NCI-H446 (cell line): Measurements from ENCODE around the gene UBE2L6.

Experiments
- DNase-seq, 2 experiments: peaks; one replicate each; lab custom pipeline; 2025; lab: John Stamatoyannopoulos, UW

The UBE2L6 gene

DNA sequence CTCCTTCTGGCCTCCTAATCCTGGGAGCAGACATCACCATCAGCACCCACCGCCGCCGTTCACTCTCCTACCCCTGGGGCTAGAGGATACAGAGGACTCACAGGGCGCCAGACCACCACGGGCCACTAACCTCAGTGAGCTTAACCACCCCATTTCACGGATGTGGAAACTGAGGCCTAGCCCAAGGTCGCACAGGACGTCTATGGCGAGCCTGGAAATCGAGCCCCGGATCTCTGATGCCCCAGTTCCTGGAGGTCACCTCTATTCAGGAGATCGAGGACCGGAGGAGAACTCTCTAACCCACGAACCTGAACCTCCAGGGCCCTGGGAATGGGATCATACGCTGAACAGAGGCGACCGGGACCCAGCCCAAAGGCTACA lies 37.3 kb downstream of the UBE2L6 start:
- DNase-seq: no peak

- no peak for DNase-seq
Measured at GRCh38 chr11:57529012-57529411, 38.5 kb downstream of the UBE2L6 start.

DNA sequence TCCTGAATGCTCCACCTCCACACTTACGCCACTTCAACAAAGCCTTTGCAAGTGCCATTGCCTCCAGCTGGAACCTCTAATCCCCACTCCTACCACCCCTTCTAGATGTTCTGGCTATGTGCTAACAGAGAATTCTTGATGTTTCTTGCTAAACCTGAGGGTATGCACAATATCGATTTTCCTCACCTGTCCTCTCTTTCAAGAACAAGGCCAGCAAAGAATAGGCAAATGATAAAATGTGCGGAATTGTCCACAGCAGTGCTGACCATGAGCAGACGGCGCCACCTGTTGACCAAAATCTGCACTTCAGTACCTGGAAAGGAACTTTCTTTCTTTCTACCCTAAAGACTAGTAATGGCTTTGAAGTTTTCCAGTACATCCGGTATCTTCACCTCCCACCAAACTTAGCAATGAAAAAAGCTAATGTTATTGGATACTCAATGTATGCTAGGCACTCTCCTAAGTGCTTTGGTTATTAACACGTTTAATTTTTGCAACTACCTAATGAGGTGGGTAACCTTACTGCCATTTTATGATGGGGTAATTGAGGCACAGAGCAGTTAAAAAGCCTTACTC lies 40.3 kb downstream of the UBE2L6 start:
- peak; percentile 46 to 75 for DNase-seq

- no peak for DNase-seq
Measured at GRCh38 chr11:57523419-57523818, 44.1 kb downstream of the UBE2L6 start.

- no peak for DNase-seq
Measured at GRCh38 chr11:57521116-57521515, 46.4 kb downstream of the UBE2L6 start.

GRCh38 chr11:57516061-57516443 lies 51.4 kb downstream of the UBE2L6 start:
- no peak for DNase-seq

DNA sequence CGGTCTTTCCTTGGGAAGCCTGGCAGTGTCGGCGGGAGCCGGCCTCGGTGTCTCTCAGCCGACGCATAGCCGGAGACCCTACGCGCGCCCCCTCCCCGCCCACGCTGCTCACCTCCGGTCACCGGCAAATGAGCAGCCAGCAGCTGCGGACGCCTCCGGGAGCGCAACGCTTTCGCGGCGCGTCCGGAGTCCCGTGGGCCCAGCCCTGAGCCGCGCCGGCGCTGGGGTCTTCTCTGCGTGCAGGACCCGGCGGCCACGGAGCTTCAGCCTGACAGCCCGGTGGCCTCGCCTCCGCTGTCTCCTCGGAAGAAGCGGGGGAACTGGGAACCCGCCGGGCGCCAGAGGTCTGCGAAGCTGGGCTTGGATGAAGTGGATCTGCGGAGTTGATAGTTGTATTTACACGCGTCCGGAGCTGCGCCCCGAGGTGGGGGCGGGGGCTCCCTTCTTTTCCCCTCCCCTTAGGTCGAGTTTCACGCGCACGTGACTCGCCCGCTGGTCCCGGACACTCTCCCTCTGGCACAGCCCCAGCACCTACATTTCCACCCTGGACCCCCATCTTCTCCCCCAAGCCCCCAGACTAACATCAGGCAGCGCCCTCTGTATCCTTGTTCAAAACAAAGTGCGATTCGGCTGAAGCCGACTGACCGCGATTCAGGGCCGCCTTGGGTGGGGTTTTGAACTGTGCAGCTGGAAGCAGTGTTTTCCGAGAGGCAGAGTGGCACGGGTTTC lies 52.0 kb downstream of the UBE2L6 start, which contains the start of gene SLC43A1:
SLC43A1 (minus strand) TSS at position 371 of the 729 bp plus-strand sequence. CDS start 1,591 bp downstream, outside the sequence.
- peak; percentile 19 to 45 for DNase-seq

- DNase-seq: peak; percentile 20 to 37
Measured at GRCh38 chr11:57514538-57515331, 52.7 kb downstream of the UBE2L6 start.

GRCh38 chr11:57513911-57514537 lies 53.4 kb downstream of the UBE2L6 start:
- peak; percentile 20 to 53 for DNase-seq

DNA sequence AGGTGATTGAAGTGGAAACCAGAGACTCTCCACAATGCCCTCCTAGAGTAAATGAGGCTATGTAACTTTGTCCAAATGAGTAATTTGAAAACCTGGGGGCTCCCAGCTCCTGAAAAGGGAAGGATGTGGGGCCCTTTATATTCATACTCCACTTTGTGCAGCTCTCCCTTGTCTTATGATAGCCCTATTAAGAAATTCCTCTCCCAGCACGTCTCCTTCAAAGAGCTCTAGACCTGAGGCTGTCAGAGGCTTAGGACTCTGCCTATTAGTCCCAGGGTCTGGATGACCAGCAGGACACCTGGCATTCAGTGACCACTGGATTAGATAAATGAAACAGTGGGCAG lies 54.0 kb downstream of the UBE2L6 start:
- DNase-seq: no peak

DNA sequence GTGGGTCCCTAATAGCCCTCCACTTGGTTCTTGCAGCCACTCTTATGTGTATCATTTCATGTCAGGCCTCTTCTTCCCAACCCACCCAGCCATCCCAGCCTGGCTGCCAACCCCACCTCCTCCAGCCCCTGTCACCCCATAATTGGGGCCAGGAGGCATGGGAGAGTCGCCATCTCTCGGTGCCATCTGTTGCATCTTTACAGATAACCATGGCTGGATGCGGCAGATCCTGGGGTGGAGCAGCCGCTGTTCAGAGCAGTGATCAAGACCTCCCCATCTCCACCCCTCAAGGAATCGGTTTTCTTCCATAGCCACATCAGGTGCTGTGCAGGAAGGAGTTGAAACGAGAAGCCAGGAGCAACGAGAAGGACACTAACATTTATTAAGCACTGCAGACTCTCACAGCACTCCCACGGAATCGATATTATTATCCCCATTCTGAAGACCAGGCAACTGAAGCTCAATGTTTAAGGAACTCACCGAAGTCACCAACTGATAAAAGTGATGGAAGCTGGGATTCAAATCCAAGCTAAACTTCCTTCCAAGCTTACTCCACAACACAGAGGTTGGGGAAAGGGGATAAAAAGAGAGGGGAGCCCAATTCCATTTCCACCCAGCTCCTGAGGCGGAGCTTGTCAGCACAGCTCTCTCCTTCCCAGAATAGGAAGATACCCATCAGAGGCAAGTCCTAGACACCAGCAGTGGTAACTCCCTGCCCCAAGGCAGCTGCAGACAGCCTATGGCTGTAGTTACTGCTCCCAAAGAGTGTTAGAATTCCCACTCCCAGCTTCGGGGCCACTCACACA lies 54.6 kb downstream of the UBE2L6 start:
- no peak for DNase-seq

DNA sequence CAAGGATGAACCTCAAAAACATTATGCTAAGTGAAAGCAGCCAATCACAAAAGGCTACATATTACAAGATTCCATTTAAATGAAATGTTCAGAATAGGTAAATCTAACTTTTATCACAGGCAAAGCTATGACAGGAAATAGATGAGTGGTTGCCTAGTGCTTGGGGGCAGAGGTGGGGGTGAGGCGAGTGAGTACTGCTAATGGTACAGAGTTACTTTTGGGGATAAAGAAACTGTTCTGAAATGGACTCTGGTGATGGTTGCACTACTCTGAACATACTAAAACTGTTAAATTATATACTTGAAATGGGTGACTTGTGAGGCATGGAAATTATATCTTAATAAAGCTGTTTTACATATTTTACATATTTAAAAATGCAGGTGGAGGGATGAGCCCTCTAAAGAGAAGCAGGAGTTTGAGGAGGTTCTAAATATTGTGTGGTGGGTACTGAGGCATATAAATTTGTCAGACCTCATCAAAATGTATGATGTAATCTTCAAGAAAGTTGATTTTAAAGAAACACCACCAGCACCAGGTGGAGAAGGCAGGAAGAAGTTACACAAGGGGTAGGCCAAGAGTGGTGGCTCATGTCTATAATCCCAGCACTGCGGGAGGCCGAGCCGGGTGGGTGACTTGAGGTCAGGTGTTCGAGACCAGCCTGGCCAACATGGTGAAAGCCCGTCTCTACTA lies 55.6 kb downstream of the UBE2L6 start:
- DNase-seq: no peak

DNA sequence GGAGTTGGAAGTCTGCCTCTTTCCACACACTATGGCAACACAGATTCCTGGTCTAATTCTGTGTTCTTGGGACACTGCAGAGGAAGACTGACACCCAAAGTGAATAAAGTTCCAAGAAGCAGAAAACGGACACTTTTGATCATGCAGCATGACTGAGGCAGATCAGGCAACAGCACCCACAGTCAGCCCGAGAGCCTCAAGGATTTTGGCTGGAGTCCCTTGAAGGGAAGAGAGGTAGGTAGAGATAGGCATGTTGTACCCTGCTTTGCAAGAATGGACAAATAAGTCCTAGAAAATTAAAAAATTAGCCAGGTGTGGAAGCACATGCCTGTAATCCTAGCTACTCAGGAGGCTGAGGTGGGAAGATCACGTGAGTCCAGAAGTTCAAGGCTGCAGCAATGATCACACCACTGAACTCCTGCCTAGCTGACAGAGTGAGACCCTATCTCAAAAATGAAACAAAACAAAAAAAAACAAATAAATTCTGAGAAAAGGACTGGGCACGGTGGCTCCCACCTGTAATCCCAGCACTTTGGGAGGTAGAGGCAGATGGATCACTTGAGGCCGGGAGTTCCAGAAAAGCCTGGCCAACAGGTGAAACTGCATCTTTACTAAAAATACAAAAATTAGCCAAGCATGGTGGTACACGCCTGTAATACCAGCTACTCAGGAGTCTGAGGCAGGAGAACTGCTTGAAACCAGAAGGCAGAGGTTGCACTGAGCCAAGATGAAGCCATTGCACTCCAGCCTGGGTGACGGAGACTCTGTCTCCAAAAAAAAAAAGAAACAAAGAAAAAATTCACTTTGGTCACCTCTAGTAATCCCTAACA lies 58.9 kb downstream of the UBE2L6 start:
- DNase-seq: no peak

DNA sequence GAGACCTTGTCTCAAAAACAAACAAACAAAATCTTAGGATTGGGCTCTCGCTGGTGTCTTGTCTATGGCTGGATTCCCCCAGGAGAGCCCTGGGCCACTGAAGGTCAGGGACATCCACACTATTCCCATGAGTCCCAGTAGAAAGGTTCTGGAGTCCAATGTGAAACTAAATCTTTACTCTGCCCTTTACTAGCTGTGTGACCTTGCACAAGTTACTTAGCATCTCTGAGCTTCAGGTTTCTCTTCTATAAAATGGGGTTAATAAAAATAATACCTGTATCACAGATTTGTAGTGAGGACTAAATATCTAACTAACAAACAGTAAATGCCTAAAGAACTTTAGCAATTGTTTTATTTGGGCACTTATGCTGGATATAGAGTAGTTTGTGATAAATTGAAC lies 61.0 kb downstream of the UBE2L6 start:
- DNase-seq: no peak

GRCh38 chr11:57504511-57504910 lies 63.0 kb downstream of the UBE2L6 start:
- DNase-seq: no peak

DNA sequence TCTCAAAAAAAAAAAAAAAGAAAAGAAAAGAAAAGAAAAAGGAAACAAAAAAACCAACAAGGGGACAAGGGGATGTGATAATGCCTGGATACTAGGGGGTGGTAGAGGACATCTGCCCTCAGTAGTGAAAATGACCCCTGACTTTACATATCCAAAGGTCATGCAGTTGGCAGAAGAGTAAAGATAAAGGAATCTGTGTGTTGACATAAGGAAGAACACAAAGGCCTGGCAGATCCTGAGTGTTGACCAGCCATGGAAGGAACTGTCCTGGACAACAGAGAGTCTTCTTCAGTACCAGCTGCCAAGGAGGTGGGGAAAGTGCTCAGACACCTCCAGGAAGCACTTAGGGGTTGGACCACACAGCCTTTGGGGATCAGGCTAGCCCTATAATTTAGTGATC lies 64.6 kb downstream of the UBE2L6 start:
- DNase-seq: no peak

DNA sequence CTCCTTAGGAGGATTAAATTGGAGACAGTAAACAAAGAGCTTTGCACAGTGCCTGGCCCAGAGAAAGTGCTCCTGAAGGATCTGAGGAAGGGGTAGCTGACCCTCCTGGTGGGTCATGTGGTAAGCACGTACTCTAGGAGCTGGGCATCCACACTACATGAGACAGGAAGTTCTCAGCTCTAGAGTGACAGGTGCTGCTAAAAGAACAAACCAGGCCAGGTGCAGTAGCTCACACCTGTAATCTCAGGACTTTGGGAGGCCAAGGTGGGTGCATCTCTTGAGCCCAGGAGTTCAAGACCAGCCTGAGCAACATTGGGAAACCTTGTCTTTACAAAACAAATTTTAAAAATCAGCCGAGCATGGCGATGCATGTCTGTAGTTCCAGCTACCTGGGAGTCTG lies 65.1 kb downstream of the UBE2L6 start:
- DNase-seq: no peak

GRCh38 chr11:57501953-57502352 lies 65.5 kb downstream of the UBE2L6 start:
- DNase-seq: no peak
